PFSK-1 (cell line): ENCODE data around the gene CADM2.

Experiments used
- FOXP2 ChIP-seq: optimal IDR thresholded peaks from 2 replicates; pipeline ENCODE3; 2011; ENCODE audit warnings: borderline replicate concordance, control low read depth, inconsistent platforms; ENCODE audit not compliant: insufficient read depth; ENCODE audit errors: extremely low read length, extremely low read depth
- POLR2AphosphoS5 ChIP-seq: IDR thresholded peaks from 2 replicates; pipeline ENCODE4 v1.6.1; 2012; ENCODE audit warnings: low read depth, mild to moderate bottlenecking, control low read depth, low read length, moderate library complexity
- REST ChIP-seq, 2 experiments: IDR thresholded peaks; 2 replicates each; pipeline versions ENCODE4 v1.6.1 to v1.8.0; 2011 to 2012; ENCODE audit warnings: low read depth in 2 of 2, low read length in 2 of 2, control low read depth in 1 of 2, inconsistent platforms in 1 of 2, mild to moderate bottlenecking in 1 of 2, moderate library complexity in 1 of 2; ENCODE audit not compliant: insufficient read depth in 1 of 2
- SIN3A ChIP-seq: IDR thresholded peaks from 2 replicates; pipeline ENCODE4 v1.6.1; 2012; ENCODE audit warnings: mild to moderate bottlenecking, low read length, moderate library complexity, borderline replicate concordance; ENCODE audit not compliant: insufficient read depth
- TAF1 ChIP-seq: IDR thresholded peaks from 2 replicates; pipeline ENCODE4 v1.6.1; 2012; ENCODE audit warnings: low read length, control low read depth, borderline replicate concordance; ENCODE audit not compliant: insufficient read depth

CADM2 gene

GRCh38 chr3:85360742-85361387, 402.1 kb downstream of the CADM2 start:
- TF ChIP-seq SIN3A (no peak), REST (IDR thresholded peaks at IDR 0.05; ENCODE audit: insufficient read depth in 1 of 2, low read depth in 2 of 2, low read length in 2 of 2) (no peak), POLR2AphosphoS5 (no peak), TAF1 (no peak), FOXP2 (no peak)

GRCh38 chr3:85364296-85364909, 405.6 kb downstream of the CADM2 start:
- TF ChIP-seq REST (IDR thresholded peaks at IDR 0.05; ENCODE audit: insufficient read depth in 1 of 2, low read depth in 2 of 2, low read length in 2 of 2) (no peak), TAF1 (no peak)

DNA sequence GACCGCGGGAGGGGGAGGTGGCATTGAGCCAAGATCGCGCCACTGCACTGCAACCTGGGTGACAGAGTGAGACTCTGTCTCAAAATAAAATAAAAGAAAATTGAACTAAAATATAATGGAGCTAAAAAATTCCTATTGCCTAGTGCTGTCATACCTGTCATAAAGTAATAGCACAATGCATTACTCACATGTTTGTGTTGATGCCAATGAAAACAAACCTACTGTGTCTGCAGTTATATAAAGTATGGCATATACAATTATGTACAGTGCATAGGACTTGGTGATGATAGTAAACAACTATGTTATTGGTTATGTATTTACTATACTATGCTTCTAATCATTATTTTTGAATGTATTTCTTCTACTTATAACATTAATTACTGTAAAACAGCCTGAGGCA, 411.6 kb downstream of the CADM2 start:
- TF ChIP-seq REST (IDR thresholded peaks at IDR 0.05; ENCODE audit: insufficient read depth in 1 of 2, low read depth in 2 of 2, low read length in 2 of 2): no peak
- no peak for TF ChIP-seq FOXP2
- TF ChIP-seq POLR2AphosphoS5: no peak
- no peak for TF ChIP-seq SIN3A
- TF ChIP-seq TAF1: no peak

GRCh38 chr3:85376131-85376530, 417.3 kb downstream of the CADM2 start:
- no peak for TF ChIP-seq REST (IDR thresholded peaks at IDR 0.05; ENCODE audit: insufficient read depth in 1 of 2, low read depth in 2 of 2, low read length in 2 of 2)
- no peak for TF ChIP-seq TAF1
- no peak for TF ChIP-seq FOXP2
- no peak for TF ChIP-seq POLR2AphosphoS5
- TF ChIP-seq SIN3A: no peak

DNA sequence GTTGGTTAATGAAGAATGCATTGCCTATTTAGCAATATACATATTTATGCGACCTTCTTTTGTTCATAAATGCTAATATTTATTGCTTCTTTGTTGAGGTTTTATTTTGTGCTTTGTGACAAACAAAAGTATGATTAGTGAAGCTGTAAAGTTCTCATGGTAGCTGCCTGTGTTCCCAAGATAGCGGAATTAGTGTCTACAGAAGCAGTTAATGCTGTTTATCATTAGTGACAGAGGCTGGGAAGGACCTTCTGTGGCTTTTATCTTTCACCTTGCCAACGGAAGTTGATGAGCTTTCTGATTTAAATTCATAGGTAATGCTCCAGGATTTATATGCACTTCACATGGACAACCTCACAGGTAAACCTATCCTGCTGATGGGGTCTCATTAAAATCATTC, 418.3 kb downstream of the CADM2 start:
- TF ChIP-seq SIN3A (no peak), REST (IDR thresholded peaks at IDR 0.05; ENCODE audit: insufficient read depth in 1 of 2, low read depth in 2 of 2, low read length in 2 of 2) (no peak), POLR2AphosphoS5 (no peak), FOXP2 (no peak), TAF1 (no peak)
